Astrocyte (in vitro differentiated cells and primary cell): ENCODE measurements around the gene ELMO1. TPM values are rescaled to one million over a fixed set of nuclear protein-coding genes. Genes with fewer than 3 reads are reported as not detected.

ENCODE experiments used
- DNase-seq: peaks from one replicate; pipeline ENCODE4 v3.0.0-alpha.2; 2010; ENCODE audit warnings: low read depth
- FAIRE-seq: peaks from 2 replicates; lab custom pipeline; 2011; peaks lifted over from hg19 to GRCh38; lab: Jason Lieb, UNC
- H2AFZ ChIP-seq: 2 replicates; pipeline ENCODE4 v1.6.0; 2012; ENCODE audit warnings: low read depth, low read length, inconsistent platforms
- H3K27ac ChIP-seq: 2 replicates; pipeline ENCODE4 v1.5.1; 2011; ENCODE audit warnings: low read depth, low read length, inconsistent platforms
- H3K27me3 ChIP-seq: 2 replicates; pipeline ENCODE4 v1.6.0; 2011; ENCODE audit warnings: low read length, inconsistent platforms; ENCODE audit not compliant: insufficient read depth
- H3K36me3 ChIP-seq: 2 replicates; pipeline ENCODE4 v1.5.1; 2011; ENCODE audit warnings: low read length, inconsistent platforms; ENCODE audit not compliant: insufficient read depth
- H3K4me1 ChIP-seq: 2 replicates; pipeline ENCODE4 v1.5.1; 2011; ENCODE audit warnings: low read length, inconsistent platforms; ENCODE audit not compliant: insufficient read depth
- H3K4me2 ChIP-seq: 2 replicates; pipeline ENCODE4 v1.6.0; 2012; ENCODE audit warnings: low read length, inconsistent platforms
- H3K4me3 ChIP-seq: 2 replicates; pipeline ENCODE4 v1.5.1; 2011; ENCODE audit warnings: low read depth, mild to moderate bottlenecking, low read length, inconsistent platforms; ENCODE audit not compliant: insufficient read depth
- H3K79me2 ChIP-seq: 2 replicates; pipeline ENCODE4 v1.6.0; 2012; ENCODE audit warnings: mild to moderate bottlenecking, low read length, inconsistent platforms; ENCODE audit not compliant: insufficient read depth
- H3K9ac ChIP-seq: 2 replicates; pipeline ENCODE4 v1.6.0; 2012; ENCODE audit warnings: mild to moderate bottlenecking, low read length, inconsistent platforms
- H3K9me3 ChIP-seq: 2 replicates; pipeline ENCODE4 v1.5.1; 2012; ENCODE audit warnings: low read depth, mild to moderate bottlenecking, low read length, inconsistent platforms; ENCODE audit not compliant: insufficient read depth
- H4K20me1 ChIP-seq: 2 replicates; pipeline ENCODE4 v1.6.0; 2012; ENCODE audit warnings: low read length, inconsistent platforms; ENCODE audit not compliant: insufficient read depth
- H3K27ac Mint-ChIP-seq: one replicate; pipeline ENCODE4 v1.8.0; 2021; ENCODE audit warnings: mild to moderate bottlenecking, mixed read lengths; ENCODE audit not compliant: unreplicated experiment
- H3K27me3 Mint-ChIP-seq: one replicate; pipeline ENCODE4 v1.8.0; 2021; ENCODE audit warnings: low read depth, mixed read lengths; ENCODE audit not compliant: unreplicated experiment
- H3K36me3 Mint-ChIP-seq: one replicate; pipeline ENCODE4 v1.8.0; 2021; ENCODE audit warnings: low read depth, mixed read lengths; ENCODE audit not compliant: unreplicated experiment
- H3K4me1 Mint-ChIP-seq: one replicate; pipeline ENCODE4 v1.8.0; 2021; ENCODE audit warnings: low read depth, mixed read lengths; ENCODE audit not compliant: unreplicated experiment
- H3K4me3 Mint-ChIP-seq: one replicate; pipeline ENCODE4 v1.8.0; 2021; ENCODE audit warnings: mild to moderate bottlenecking, moderate library complexity, mixed read lengths; ENCODE audit not compliant: unreplicated experiment
- H3K9me3 Mint-ChIP-seq: one replicate; pipeline ENCODE4 v1.8.0; 2021; ENCODE audit warnings: mild to moderate bottlenecking, mixed read lengths; ENCODE audit not compliant: unreplicated experiment
- CTCF ChIP-seq: IDR thresholded peaks from 2 replicates; pipeline ENCODE4 v1.5.1; 2011; ENCODE audit warnings: low read depth, mild to moderate bottlenecking, inconsistent platforms, low read length, moderate library complexity; ENCODE audit not compliant: insufficient read depth
- EZH2 ChIP-seq: IDR thresholded peaks from 2 replicates; pipeline ENCODE4 v1.6.1; 2012; ENCODE audit warnings: mild to moderate bottlenecking, low read length, inconsistent platforms; ENCODE audit not compliant: insufficient read depth
- total RNA-seq: library from RNA; stranded (reverse); gene quantifications from 2 replicates; pipeline ENCODE4 v1.2.1, GENCODE V29; 2021

Gene ELMO1
- total RNA-seq, 1 donor from 2014 or later = 20.4 TPM

GRCh38 chr7:37234334-37234733 lies 214.3 kb downstream of the ELMO1 start:
- Histone ChIP-seq H4K20me1 (no peaks in the 10 kb centered on the region), H2AFZ (no peak overlapping the region), H3K9me3 (no peaks in the 10 kb centered on the region), H3K79me2 (no peaks in the 10 kb centered on the region), H3K27ac (no peak overlapping the region), H3K36me3 (no peaks in the 10 kb centered on the region), H3K4me2 (no peak overlapping the region), H3K4me1 (no peaks in the 10 kb centered on the region), H3K9ac (no peak overlapping the region), H3K4me3 (no peak overlapping the region), H3K27me3 (no peaks in the 10 kb centered on the region)
- H3K4me1 Mint-ChIP-seq = peaks cover 2% of the 10 kb centered on the region
- H3K4me3 Mint-ChIP-seq = no peak overlapping the region
- FAIRE-seq = no peak
- no peaks in the 10 kb centered on the region for H3K9me3 Mint-ChIP-seq
- TF ChIP-seq EZH2 (no peak), CTCF (no peak)
- no peak for DNase-seq
- peaks cover 4% of the 10 kb centered on the region for H3K36me3 Mint-ChIP-seq
- no peaks in the 10 kb centered on the region for H3K27me3 Mint-ChIP-seq
- no peak overlapping the region for H3K27ac Mint-ChIP-seq

- no peaks in the 10 kb centered on the region for H3K9me3 ChIP-seq
- FAIRE-seq = no peak
- H2AFZ ChIP-seq = no peak overlapping the region
- no peaks in the 10 kb centered on the region for H3K79me2 ChIP-seq
- H3K36me3 ChIP-seq = no peaks in the 10 kb centered on the region
- H4K20me1 ChIP-seq = no peaks in the 10 kb centered on the region
- no peak for DNase-seq
- no peak overlapping the region for H3K27ac ChIP-seq
- Mint-ChIP-seq H3K9me3 (no peaks in the 10 kb centered on the region), H3K4me1 (peaks cover 2% of the 10 kb centered on the region), H3K4me3 (no peak overlapping the region), H3K27me3 (no peaks in the 10 kb centered on the region), H3K27ac (no peak overlapping the region), H3K36me3 (peaks cover 4% of the 10 kb centered on the region)
- no peak overlapping the region for H3K9ac ChIP-seq
- no peak overlapping the region for H3K4me2 ChIP-seq
- no peaks in the 10 kb centered on the region for H3K4me1 ChIP-seq
- H3K4me3 ChIP-seq = no peak overlapping the region
- H3K27me3 ChIP-seq = no peaks in the 10 kb centered on the region
- TF ChIP-seq CTCF = no peak
These were observed 217.1 kb downstream of the ELMO1 start for GRCh38 chr7:37231613-37232012.

- no peak overlapping the region for H3K4me3 Mint-ChIP-seq
- Histone ChIP-seq H4K20me1 (no peaks in the 10 kb centered on the region), H2AFZ (no peak overlapping the region), H3K36me3 (no peaks in the 10 kb centered on the region), H3K9me3 (no peaks in the 10 kb centered on the region), H3K27me3 (no peaks in the 10 kb centered on the region), H3K4me1 (no peaks in the 10 kb centered on the region), H3K4me2 (no peak overlapping the region), H3K79me2 (no peaks in the 10 kb centered on the region), H3K27ac (no peak overlapping the region), H3K4me3 (no peak overlapping the region), H3K9ac (no peak overlapping the region)
- DNase-seq (no peak), FAIRE-seq (no peak)
- no peak for TF ChIP-seq EZH2
- H3K4me1 Mint-ChIP-seq = peaks cover 2% of the 10 kb centered on the region
- H3K27ac Mint-ChIP-seq = no peak overlapping the region
- H3K9me3 Mint-ChIP-seq = no peaks in the 10 kb centered on the region
- peaks cover 4% of the 10 kb centered on the region for H3K36me3 Mint-ChIP-seq
- no peaks in the 10 kb centered on the region for H3K27me3 Mint-ChIP-seq
These were observed 218.4 kb downstream of the ELMO1 start for GRCh38 chr7:37230221-37230620.
